ENCODE measurements around the gene ARHGAP6. TPM values are rescaled to one million over a fixed set of nuclear protein-coding genes. Genes with fewer than 3 reads are reported as not detected.

The ARHGAP6 gene
- total and polyA plus RNA-seq, 3 experiments from 2014 or later = not detected

- H3K27me3 ChIP-seq (ENCODE audit: insufficient read depth, low read length, poor library complexity, severe bottlenecking) = no peaks in the 10 kb centered on the region
- no peaks in the 10 kb centered on the region for H3K9me3 Mint-ChIP-seq
- H3K36me3 ChIP-seq (ENCODE audit: insufficient read depth, low read length) = no peaks in the 10 kb centered on the region
- no peaks in the 10 kb centered on the region for H3K4me1 ChIP-seq (ENCODE audit: insufficient read depth, low read length)
- DNase-seq = no peak
- peaks cover 0 to 1% (median 0%) of the 10 kb centered on the region in 3 donors for H3K4me1 Mint-ChIP-seq
- CTCF ChIA-PET = interaction anchor here (3.5 kb wide), 1 partner anchor 949 kb away, joined by 28 read pairs; no protein-coding TSS in a partner anchor
- H3K27ac ChIP-seq (ENCODE audit: low read depth, low read length) = no peak overlapping the region
- H3K4me3 ChIP-seq (ENCODE audit: low read length) = no peak overlapping the region
- POLR2A ChIA-PET = no interaction called here
- peaks cover 3 to 10% of the 10 kb centered on the region in 2 donors for H3K27me3 Mint-ChIP-seq
- no peak overlapping the region for H3K27ac Mint-ChIP-seq
- no peak overlapping the region for H3K4me3 Mint-ChIP-seq
- no peaks in the 10 kb centered on the region for H3K36me3 Mint-ChIP-seq
- no peaks in the 10 kb centered on the region for H3K9me3 ChIP-seq (ENCODE audit: low read length)
Observed at GRCh38 chrX:11138498-11139390, 527.0 kb downstream of the ARHGAP6 start.

- ChIA-PET CTCF (interaction anchor here (3.5 kb wide), 1 partner anchor 948 kb away, joined by 28 read pairs; no protein-coding TSS in a partner anchor), POLR2A (no interaction called here)
- H3K4me1 ChIP-seq (ENCODE audit: insufficient read depth, low read length) = no peaks in the 10 kb centered on the region
- no peak overlapping the region for H3K4me3 ChIP-seq (ENCODE audit: low read length)
- H3K27ac ChIP-seq (ENCODE audit: low read depth, low read length) = no peak overlapping the region
- DNase-seq = peak in 2 of 5 donors; percentile 11 to 34
- no peaks in the 10 kb centered on the region for H3K9me3 Mint-ChIP-seq
- H3K36me3 Mint-ChIP-seq = no peaks in the 10 kb centered on the region
- no peak overlapping the region for H3K4me3 Mint-ChIP-seq
- no peaks in the 10 kb centered on the region for H3K9me3 ChIP-seq (ENCODE audit: low read length)
- H3K36me3 ChIP-seq (ENCODE audit: insufficient read depth, low read length) = no peaks in the 10 kb centered on the region
- peaks cover 3 to 10% of the 10 kb centered on the region in 2 donors for H3K27me3 Mint-ChIP-seq
- H3K27ac Mint-ChIP-seq = no peak overlapping the region
- no peaks in the 10 kb centered on the region for H3K27me3 ChIP-seq (ENCODE audit: insufficient read depth, low read length, poor library complexity, severe bottlenecking)
- H3K4me1 Mint-ChIP-seq = peaks cover 0 to 1% (median 0%) of the 10 kb centered on the region in 3 donors
Observed at GRCh38 chrX:11137543-11138139, 528.1 kb downstream of the ARHGAP6 start.

- no peak for DNase-seq
- H3K4me1 ChIP-seq (ENCODE audit: insufficient read depth, low read length) = no peaks in the 10 kb centered on the region
- no peak overlapping the region for H3K27ac Mint-ChIP-seq
- POLR2A ChIA-PET = no interaction called here
- H3K4me1 Mint-ChIP-seq = peaks cover 0 to 1% (median 0%) of the 10 kb centered on the region in 3 donors
- no peak overlapping the region for H3K4me3 ChIP-seq (ENCODE audit: low read length)
- CTCF ChIA-PET = interaction anchor here (1.2 to 3.5 kb wide), 2 partner anchors 10 to 946 kb away, joined by 4 to 28 read pairs; no protein-coding TSS in a partner anchor
- H3K36me3 Mint-ChIP-seq = no peaks in the 10 kb centered on the region
- no peaks in the 10 kb centered on the region for H3K36me3 ChIP-seq (ENCODE audit: insufficient read depth, low read length)
- no peak overlapping the region for H3K27ac ChIP-seq (ENCODE audit: low read depth, low read length)
- no peak overlapping the region for H3K4me3 Mint-ChIP-seq
- no peaks in the 10 kb centered on the region for H3K27me3 ChIP-seq (ENCODE audit: insufficient read depth, low read length, poor library complexity, severe bottlenecking)
- H3K9me3 Mint-ChIP-seq = no peaks in the 10 kb centered on the region
- H3K9me3 ChIP-seq (ENCODE audit: low read length) = no peaks in the 10 kb centered on the region
- peaks cover 3 to 10% of the 10 kb centered on the region in 2 donors for H3K27me3 Mint-ChIP-seq
Observed at GRCh38 chrX:11135564-11136185, 530.0 kb downstream of the ARHGAP6 start.

GRCh38 chrX:11131146-11131545, 534.6 kb downstream of the ARHGAP6 start:
- CTCF ChIA-PET = no interaction called here

GRCh38 chrX:11130136-11130535, 535.6 kb downstream of the ARHGAP6 start:
- no peaks in the 10 kb centered on the region for H3K9me3 ChIP-seq (ENCODE audit: low read length)
- ChIA-PET CTCF (no interaction called here), POLR2A (no interaction called here)
- no peak for DNase-seq
- Mint-ChIP-seq H3K27me3 (peaks cover 0 to 4% of the 10 kb centered on the region in 2 donors), H3K4me3 (no peak overlapping the region), H3K4me1 (no peaks in the 10 kb centered on the region), H3K27ac (no peak overlapping the region), H3K9me3 (no peaks in the 10 kb centered on the region), H3K36me3 (no peaks in the 10 kb centered on the region)
- no peaks in the 10 kb centered on the region for H3K36me3 ChIP-seq (ENCODE audit: insufficient read depth, low read length)
- H3K4me1 ChIP-seq (ENCODE audit: insufficient read depth, low read length) = no peaks in the 10 kb centered on the region
- no peak overlapping the region for H3K4me3 ChIP-seq (ENCODE audit: low read length)
- no peaks in the 10 kb centered on the region for H3K27me3 ChIP-seq (ENCODE audit: insufficient read depth, low read length, poor library complexity, severe bottlenecking)
- H3K27ac ChIP-seq (ENCODE audit: low read depth, low read length) = no peak overlapping the region

More at GRCh38 chrX:11131146-11131545, 534.6 kb downstream of the ARHGAP6 start:
- Histone ChIP-seq H3K4me3 (ENCODE audit: low read length) (no peak overlapping the region), H3K36me3 (ENCODE audit: insufficient read depth, low read length) (no peaks in the 10 kb centered on the region), H3K27ac (ENCODE audit: low read depth, low read length) (no peak overlapping the region), H3K4me1 (ENCODE audit: insufficient read depth, low read length) (no peaks in the 10 kb centered on the region), H3K27me3 (ENCODE audit: insufficient read depth, low read length, poor library complexity, severe bottlenecking) (no peaks in the 10 kb centered on the region), H3K9me3 (ENCODE audit: low read length) (no peaks in the 10 kb centered on the region)
- Mint-ChIP-seq H3K4me3 (no peak overlapping the region), H3K9me3 (no peaks in the 10 kb centered on the region), H3K4me1 (no peaks in the 10 kb centered on the region), H3K27me3 (peaks cover 0 to 2% of the 10 kb centered on the region in 2 donors), H3K27ac (no peak overlapping the region), H3K36me3 (no peaks in the 10 kb centered on the region)
- DNase-seq = no peak
- POLR2A ChIA-PET = no interaction called here

GRCh38 chrX:11129534-11130105, 536.1 kb downstream of the ARHGAP6 start:
- ChIA-PET CTCF (no interaction called here), POLR2A (no interaction called here)
- Histone ChIP-seq H3K36me3 (ENCODE audit: insufficient read depth, low read length) (no peaks in the 10 kb centered on the region), H3K9me3 (ENCODE audit: low read length) (no peaks in the 10 kb centered on the region), H3K27me3 (ENCODE audit: insufficient read depth, low read length, poor library complexity, severe bottlenecking) (no peaks in the 10 kb centered on the region), H3K27ac (ENCODE audit: low read depth, low read length) (no peak overlapping the region), H3K4me3 (ENCODE audit: low read length) (no peak overlapping the region), H3K4me1 (ENCODE audit: insufficient read depth, low read length) (no peaks in the 10 kb centered on the region)
- Mint-ChIP-seq H3K4me3 (no peak overlapping the region), H3K4me1 (no peaks in the 10 kb centered on the region), H3K27me3 (peaks cover 0 to 6% of the 10 kb centered on the region in 2 donors), H3K27ac (peak overlapping the region in 1 of 8 donors; percentile 29), H3K36me3 (no peaks in the 10 kb centered on the region), H3K9me3 (no peaks in the 10 kb centered on the region)
- DNase-seq = no peak

- Mint-ChIP-seq H3K27me3 (peaks cover 0 to 3% of the 10 kb centered on the region in 2 donors), H3K36me3 (peaks cover 3 to 30% (median 8%) of the 10 kb centered on the region in 3 donors)
- no peaks in the 10 kb centered on the region for H3K4me1 ChIP-seq (ENCODE audit: insufficient read depth, low read length)
Observed at GRCh38 chrX:11125060-11125459, 540.7 kb downstream of the ARHGAP6 start.

More at GRCh38 chrX:11125060-11125459, 540.7 kb downstream of the ARHGAP6 start:
- Histone ChIP-seq H3K36me3 (ENCODE audit: insufficient read depth, low read length) (peaks cover 6% of the 10 kb centered on the region), H3K9me3 (ENCODE audit: low read length) (no peaks in the 10 kb centered on the region), H3K4me3 (ENCODE audit: low read length) (no peak overlapping the region), H3K27ac (ENCODE audit: low read depth, low read length) (no peak overlapping the region), H3K27me3 (ENCODE audit: insufficient read depth, low read length, poor library complexity, severe bottlenecking) (no peaks in the 10 kb centered on the region)
- DNase-seq = no peak
- Mint-ChIP-seq H3K9me3 (no peaks in the 10 kb centered on the region), H3K4me1 (no peaks in the 10 kb centered on the region), H3K27ac (no peak overlapping the region), H3K4me3 (no peak overlapping the region)
- CTCF ChIA-PET = interaction anchor here (1.3 kb wide), 1 partner anchor 11 kb away, joined by 4 read pairs; no protein-coding TSS in a partner anchor
- POLR2A ChIA-PET = no interaction called here

Measured in CD8-positive, alpha-beta memory T cell (primary cell).